K562 (cell line): ENCODE results near the gene DTX1. TPM values are rescaled to one million over a fixed set of nuclear protein-coding genes. Genes with fewer than 3 reads are reported as not detected.

Experiments
- ATAC-seq: fragments of 200-7000 bp; cut with Tn5 transposase; 3 replicates; pipeline ENCODE4 v1.9.1; 2020; ENCODE audit warnings: moderate library complexity
- BruUV-seq: library from RNA; stranded (reverse); fragments of 400-500 nt; replicated peaks from 2 replicates; lab custom pipeline; 2021; lab: Mats Ljungman, UMichigan
- CTCF ChIA-PET: fragments of 300-600 bp; formaldehyde crosslinking; extraction: SDS; loops from one replicate; lab custom pipeline; 2021; ENCODE audit warnings: low intra/inter-chr PET ratio; lab: Yijun Ruan, JAX
- POLR2A ChIA-PET: fragments of 300-600, 350-650 bp; sonication (Branson Sonifier 250); formaldehyde crosslinking; extraction: SDS; loops from one replicate; lab custom pipeline; 2021; ENCODE audit warnings: antibody characterized with exemption, inconsistent platforms; lab: Yijun Ruan, JAX
- DNase-seq, 4 experiments: peaks; one replicate each; pipeline versions ENCODE4 v3.0.0 to v3.0.0-alpha.2; 2011 to 2018; ENCODE audit warnings: low spot score in 3 of 4, mixed read lengths in 3 of 4; ENCODE audit errors: extremely low read depth in 1 of 4
- FAIRE-seq: peaks from 2 replicates; lab custom pipeline; 2011; peaks lifted over from hg19 to GRCh38; lab: Jason Lieb, UNC
- H2AFZ ChIP-seq: 2 replicates; pipeline ENCODE4 v1.6.0; 2011; ENCODE audit warnings: low read depth, low read length, control low read depth, inconsistent platforms
- H3K27ac ChIP-seq: fragments of 200-600 bp; 3 replicates; pipeline ENCODE4 v1.8.0; 2011; ENCODE audit warnings: low read depth, mild to moderate bottlenecking, control low read depth, inconsistent platforms, low read length, moderate library complexity, mixed read lengths; ENCODE audit errors: extremely low read depth
- H3K27me3 ChIP-seq, 2 experiments: fragments of 300-600 bp in 1 of 2; 2 replicates in 1 of 2; 3 replicates in 1 of 2; pipeline versions ENCODE4 v1.6.0 to v1.8.0; 2011; ENCODE audit warnings: inconsistent platforms in 2 of 2, low read length in 2 of 2, mild to moderate bottlenecking in 1 of 2, mixed read lengths in 1 of 2, moderate library complexity in 1 of 2; ENCODE audit not compliant: control insufficient read depth in 2 of 2, insufficient read depth in 2 of 2
- H3K36me3 ChIP-seq: fragments of 300-600 bp; 3 replicates; pipeline ENCODE4 v1.8.0; 2011; ENCODE audit warnings: mild to moderate bottlenecking, low read length, inconsistent platforms; ENCODE audit not compliant: control insufficient read depth, insufficient read depth
- H3K4me1 ChIP-seq, 2 experiments: fragments of 200-600 bp in 1 of 2; replicated peaks in 1 of 2; 2 replicates in 1 of 2; 3 replicates in 1 of 2; pipeline versions ENCODE4 v1.5.1 to v1.8.0; 2011; ENCODE audit warnings: inconsistent platforms in 2 of 2, low read length in 2 of 2, mild to moderate bottlenecking in 1 of 2, mixed read lengths in 1 of 2, moderate library complexity in 1 of 2; ENCODE audit not compliant: control insufficient read depth in 2 of 2, insufficient read depth in 2 of 2
- H3K4me2 ChIP-seq: 2 replicates; pipeline ENCODE4 v1.6.1; 2011; ENCODE audit warnings: low read length, control low read depth, inconsistent platforms, mixed read lengths; ENCODE audit not compliant: insufficient read depth
- H3K4me3 ChIP-seq: fragments of 200-600 bp; sonication (generic), shearing (Covaris generic); 2 replicates; pipeline ENCODE4 v1.5.1; 2016; ENCODE audit warnings: control low read depth, inconsistent platforms
- H3K79me2 ChIP-seq: fragments of 200-600 bp; 3 replicates; pipeline ENCODE4 v1.8.0; 2011; ENCODE audit warnings: low read length, inconsistent platforms; ENCODE audit not compliant: control insufficient read depth, insufficient read depth
- H3K9ac ChIP-seq, 2 experiments: 2 replicates each; pipeline versions ENCODE4 v1.6.0 to v1.6.1; 2011; ENCODE audit warnings: low read depth in 2 of 2, low read length in 2 of 2, control low read depth in 1 of 2, inconsistent platforms in 1 of 2, mild to moderate bottlenecking in 1 of 2, mixed read lengths in 1 of 2; ENCODE audit not compliant: insufficient read depth in 1 of 2
- H3K9me1 ChIP-seq: one replicate; pipeline ENCODE4 v1.6.0; 2011; ENCODE audit warnings: inconsistent platforms, mild to moderate bottlenecking, low read length, moderate library complexity; ENCODE audit not compliant: control insufficient read depth, insufficient read depth
- H3K9me3 ChIP-seq: replicated peaks from 2 replicates; pipeline ENCODE4 v1.5.1; 2011; ENCODE audit warnings: low read depth, low read length, inconsistent platforms; ENCODE audit not compliant: control insufficient read depth, insufficient read depth
- H4K20me1 ChIP-seq: replicated peaks from 2 replicates; pipeline ENCODE4 v1.6.1; 2011; ENCODE audit warnings: low read length, inconsistent platforms, mixed read lengths; ENCODE audit not compliant: control insufficient read depth, insufficient read depth
- COPS2 ChIP-seq: fragments of 450-650 bp; conservative IDR thresholded peaks from 2 replicates; pipeline ENCODE4 v1.6.1; 2016; ENCODE audit warnings: mild to moderate bottlenecking, moderate library complexity
- RFX5 ChIP-seq: IDR thresholded peaks from 2 replicates; pipeline ENCODE4 v1.6.1; 2011; ENCODE audit warnings: low read depth, mild to moderate bottlenecking, improper control_type of control experiment, low read length
- SAFB ChIP-seq: fragments of 200-400 bp; formaldehyde crosslinking; IDR thresholded peaks from 2 replicates; pipeline ENCODE4 v1.6.1; 2017; ENCODE audit warnings: low read depth, low read length, borderline replicate concordance
- ZNF41 ChIP-seq: fragments of 250-450 bp; sonication (Bioruptor Pico); conservative IDR thresholded peaks from 2 replicates; pipeline ENCODE4 v1.4.0; 2020; ENCODE audit warnings: mild to moderate bottlenecking
- ZNF551 ChIP-seq: fragments of 250-450 bp; sonication (Bioruptor Pico); IDR thresholded peaks from 2 replicates; pipeline ENCODE4 v1.5.0; 2021; ENCODE audit warnings: mild to moderate bottlenecking, moderate library complexity
- WGBS: fragments of 100-300 bp; shearing (Covaris generic); methylation state at CpG from one replicate; pipeline ENCODE4 v1.1.6; 2016; ENCODE audit warnings: low coverage, mixed read lengths; ENCODE audit not compliant: insufficient coverage; ENCODE audit errors: missing lambda C conversion rate; 5-methylcytosine and 5-hydroxymethylcytosine counted together
- in situ Hi-C: fragments of 300-500 bp; cut with MboI; formaldehyde crosslinking; loops from 4 replicates; pipeline ENCODE4 v1.15.0; 2018; ENCODE audit warnings: inconsistent platforms, mixed read lengths
- intact Hi-C: fragments of 100-400 bp; cut with micrococcal nuclease; formaldehyde crosslinking; loops from 2 replicates; pipeline ENCODE4 v1.14.2; 2022
- polyA plus RNA-seq, 8 experiments: library from polyadenylated mRNA; depleted of rRNA in 4 of 8; stranded (reverse) in 5 of 8; unstranded in 3 of 8; fragments of >200 nt; fragmentation: Nextera tagmentation in 2 of 8; fragmentation: Illumina TruSeq in 1 of 8; extraction: Ambion mirVana in 2 of 8; extraction: Trizol in 1 of 8; gene quantifications; 2 replicates each; pipeline versions ENCODE4 v1.2.1 to v1.2.3, GENCODE V29; 2011 to 2014; ENCODE audit warnings: inconsistent platforms in 1 of 8, missing spikeins in 1 of 8
- total RNA-seq, 7 experiments: library from RNA; depleted of rRNA in 6 of 7; stranded (reverse); fragments of >200 nt in 6 of 7; fragmentation: Illumina TruSeq in 2 of 7; extraction: Trizol in 2 of 7; gene quantifications; 2 replicates each; pipeline versions ENCODE4 v1.2.1 to v1.2.3, GENCODE V29; 2011 to 2021; ENCODE audit warnings: low replicate concordance in 1 of 7
- TF ChIP-seq, protein P1 (sequence below): fragments of 250-450 bp; sonication (Bioruptor Pico); IDR thresholded peaks from 2 replicates; pipeline ENCODE4 v1.4.0; 2020; ENCODE audit warnings: mild to moderate bottlenecking, moderate library complexity, borderline replicate concordance
- TF ChIP-seq, protein P2 (sequence below), 2 experiments: IDR thresholded peaks; 2 replicates each; pipeline ENCODE4 v1.6.1; 2012; ENCODE audit warnings: improper control_type of control experiment in 2 of 2, low read depth in 2 of 2, low read length in 2 of 2, borderline replicate concordance in 1 of 2
- TF ChIP-seq, protein P3 (sequence below): fragments of 200-800 bp; sonication (Bioruptor generic); IDR thresholded peaks from 2 replicates; pipeline ENCODE4 v1.6.1; 2017; ENCODE audit warnings: missing genetic modification characterization, missing compliant biosample characterization

DTX1 gene
- total and polyA plus RNA-seq, 9 of the 15 experiments (the other 6 are each of a cell fraction or from before 2014, with no cell fraction given): not detected

DNA sequence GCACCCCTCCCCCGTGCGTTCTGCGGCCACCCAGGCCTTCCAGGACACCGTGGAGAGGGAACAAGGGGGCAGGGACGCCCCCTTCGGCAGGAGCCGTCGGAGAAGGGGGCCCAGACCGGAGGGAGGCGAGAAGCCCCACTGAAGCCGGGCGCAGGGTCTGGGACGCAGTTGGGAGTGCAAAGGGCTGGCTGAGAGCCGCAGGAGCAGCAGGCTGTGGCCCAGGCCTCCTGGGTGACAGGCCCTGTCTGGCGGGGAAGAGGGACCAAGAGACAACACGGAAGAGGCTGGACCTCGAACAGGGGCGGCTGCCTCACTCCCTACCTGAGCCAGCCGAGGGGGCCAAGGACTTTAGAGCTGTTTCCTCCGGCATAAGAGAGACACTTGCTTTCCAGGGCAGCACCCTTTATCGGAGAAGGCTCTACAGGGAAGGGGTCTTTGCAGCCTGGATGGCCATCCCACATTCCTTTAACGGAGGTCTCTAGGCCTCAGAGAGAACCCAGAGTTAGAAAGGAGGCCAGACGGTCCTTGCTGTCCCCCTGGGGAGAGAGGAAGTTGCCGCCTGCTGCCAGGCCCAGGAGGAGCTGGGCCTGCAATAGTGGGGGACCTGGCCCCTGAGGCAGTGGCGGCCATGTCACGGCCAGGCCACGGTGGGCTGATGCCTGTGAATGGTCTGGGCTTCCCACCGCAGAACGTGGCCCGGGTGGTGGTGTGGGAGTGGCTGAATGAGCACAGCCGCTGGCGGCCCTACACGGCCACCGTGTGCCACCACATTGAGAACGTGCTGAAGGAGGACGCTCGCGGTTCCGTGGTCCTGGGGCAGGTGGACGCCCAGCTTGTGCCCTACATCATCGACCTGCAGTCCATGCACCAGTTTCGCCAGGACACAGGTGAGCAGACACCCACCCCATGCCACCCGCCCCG is 1.3 kb downstream of the DTX1 start:
- Histone ChIP-seq H3K4me2 (no peak overlapping the region), H3K27me3 (peaks cover 8 to 42% of the 10 kb centered on the region in 2 experiments; a peak in 3 of 5 replicates), H3K9ac (no peak overlapping the region; a peak in 1 of 4 replicates), H3K4me3 (no peak overlapping the region), H3K36me3 (no peaks in the 10 kb centered on the region), H2AFZ (no peak overlapping the region), H4K20me1 (peaks cover 6% of the 10 kb centered on the region), H3K9me1 (no peaks in the 10 kb centered on the region), H3K27ac (no peak overlapping the region), H3K9me3 (no peaks in the 10 kb centered on the region), H3K4me1 (peaks cover 0 to 18% of the 10 kb centered on the region in 2 experiments; a peak in 1 of 5 replicates), H3K79me2 (no peaks in the 10 kb centered on the region)
- ATAC-seq: peak; percentile 56; the same call in 1 of the 3 replicates
- in situ Hi-C loops (no loop called here), intact Hi-C loops (no loop called here)
- ChIA-PET POLR2A (no interaction called here), CTCF (no interaction called here)
- TF ChIP-seq COPS2: no peak
- TF ChIP-seq SAFB: peak; percentile 55; the same call in 1 of the 2 replicates
- TF ChIP-seq, protein P1, sequence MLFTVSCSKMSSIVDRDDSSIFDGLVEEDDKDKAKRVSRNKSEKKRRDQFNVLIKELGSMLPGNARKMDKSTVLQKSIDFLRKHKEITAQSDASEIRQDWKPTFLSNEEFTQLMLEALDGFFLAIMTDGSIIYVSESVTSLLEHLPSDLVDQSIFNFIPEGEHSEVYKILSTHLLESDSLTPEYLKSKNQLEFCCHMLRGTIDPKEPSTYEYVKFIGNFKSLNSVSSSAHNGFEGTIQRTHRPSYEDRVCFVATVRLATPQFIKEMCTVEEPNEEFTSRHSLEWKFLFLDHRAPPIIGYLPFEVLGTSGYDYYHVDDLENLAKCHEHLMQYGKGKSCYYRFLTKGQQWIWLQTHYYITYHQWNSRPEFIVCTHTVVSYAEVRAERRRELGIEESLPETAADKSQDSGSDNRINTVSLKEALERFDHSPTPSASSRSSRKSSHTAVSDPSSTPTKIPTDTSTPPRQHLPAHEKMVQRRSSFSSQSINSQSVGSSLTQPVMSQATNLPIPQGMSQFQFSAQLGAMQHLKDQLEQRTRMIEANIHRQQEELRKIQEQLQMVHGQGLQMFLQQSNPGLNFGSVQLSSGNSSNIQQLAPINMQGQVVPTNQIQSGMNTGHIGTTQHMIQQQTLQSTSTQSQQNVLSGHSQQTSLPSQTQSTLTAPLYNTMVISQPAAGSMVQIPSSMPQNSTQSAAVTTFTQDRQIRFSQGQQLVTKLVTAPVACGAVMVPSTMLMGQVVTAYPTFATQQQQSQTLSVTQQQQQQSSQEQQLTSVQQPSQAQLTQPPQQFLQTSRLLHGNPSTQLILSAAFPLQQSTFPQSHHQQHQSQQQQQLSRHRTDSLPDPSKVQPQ: no peak
- no peak for TF ChIP-seq RFX5
- TF ChIP-seq ZNF41 (CRISPR knock-in tag): no peak
- TF ChIP-seq, protein P2, sequence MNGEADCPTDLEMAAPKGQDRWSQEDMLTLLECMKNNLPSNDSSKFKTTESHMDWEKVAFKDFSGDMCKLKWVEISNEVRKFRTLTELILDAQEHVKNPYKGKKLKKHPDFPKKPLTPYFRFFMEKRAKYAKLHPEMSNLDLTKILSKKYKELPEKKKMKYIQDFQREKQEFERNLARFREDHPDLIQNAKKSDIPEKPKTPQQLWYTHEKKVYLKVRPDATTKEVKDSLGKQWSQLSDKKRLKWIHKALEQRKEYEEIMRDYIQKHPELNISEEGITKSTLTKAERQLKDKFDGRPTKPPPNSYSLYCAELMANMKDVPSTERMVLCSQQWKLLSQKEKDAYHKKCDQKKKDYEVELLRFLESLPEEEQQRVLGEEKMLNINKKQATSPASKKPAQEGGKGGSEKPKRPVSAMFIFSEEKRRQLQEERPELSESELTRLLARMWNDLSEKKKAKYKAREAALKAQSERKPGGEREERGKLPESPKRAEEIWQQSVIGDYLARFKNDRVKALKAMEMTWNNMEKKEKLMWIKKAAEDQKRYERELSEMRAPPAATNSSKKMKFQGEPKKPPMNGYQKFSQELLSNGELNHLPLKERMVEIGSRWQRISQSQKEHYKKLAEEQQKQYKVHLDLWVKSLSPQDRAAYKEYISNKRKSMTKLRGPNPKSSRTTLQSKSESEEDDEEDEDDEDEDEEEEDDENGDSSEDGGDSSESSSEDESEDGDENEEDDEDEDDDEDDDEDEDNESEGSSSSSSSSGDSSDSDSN (IDR thresholded peaks at IDR 0.05; ENCODE audit: borderline replicate concordance in 1 of 2, low read depth in 2 of 2, low read length in 2 of 2): 0 out of 4 replicates have a peak, but pooled peaks of 1 of the 2 experiments have one; percentile 27
- TF ChIP-seq ZNF551: no peak
- TF ChIP-seq, protein P3, sequence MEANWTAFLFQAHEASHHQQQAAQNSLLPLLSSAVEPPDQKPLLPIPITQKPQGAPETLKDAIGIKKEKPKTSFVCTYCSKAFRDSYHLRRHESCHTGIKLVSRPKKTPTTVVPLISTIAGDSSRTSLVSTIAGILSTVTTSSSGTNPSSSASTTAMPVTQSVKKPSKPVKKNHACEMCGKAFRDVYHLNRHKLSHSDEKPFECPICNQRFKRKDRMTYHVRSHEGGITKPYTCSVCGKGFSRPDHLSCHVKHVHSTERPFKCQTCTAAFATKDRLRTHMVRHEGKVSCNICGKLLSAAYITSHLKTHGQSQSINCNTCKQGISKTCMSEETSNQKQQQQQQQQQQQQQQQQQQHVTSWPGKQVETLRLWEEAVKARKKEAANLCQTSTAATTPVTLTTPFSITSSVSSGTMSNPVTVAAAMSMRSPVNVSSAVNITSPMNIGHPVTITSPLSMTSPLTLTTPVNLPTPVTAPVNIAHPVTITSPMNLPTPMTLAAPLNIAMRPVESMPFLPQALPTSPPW: no peak
- no TSS peak for BruUV-seq
- FAIRE-seq: no peak
- WGBS: 12% methylated on average over 26 of the region's 44 CpGs
- no peak for DNase-seq
